LNCaP clone FGC (cell line): Measurements from ENCODE around the gene FEN1.

Experiments used
- DNase-seq: peaks from one replicate; pipeline ENCODE4 v3.0.0-alpha.2; 2011; ENCODE audit warnings: low read depth
- H3K4me3 ChIP-seq: 2 replicates; pipeline ENCODE4 v1.5.1; 2011; ENCODE audit warnings: mild to moderate bottlenecking, low read depth, low read length, control low read depth
- TF ChIP-seq, protein P1 (sequence below): IDR thresholded peaks from 2 replicates; pipeline ENCODE4 v1.5.1; 2012; ENCODE audit warnings: mild to moderate bottlenecking; ENCODE audit not compliant: control insufficient read depth, insufficient read depth; ENCODE audit errors: extremely low read depth

Gene FEN1

DNA sequence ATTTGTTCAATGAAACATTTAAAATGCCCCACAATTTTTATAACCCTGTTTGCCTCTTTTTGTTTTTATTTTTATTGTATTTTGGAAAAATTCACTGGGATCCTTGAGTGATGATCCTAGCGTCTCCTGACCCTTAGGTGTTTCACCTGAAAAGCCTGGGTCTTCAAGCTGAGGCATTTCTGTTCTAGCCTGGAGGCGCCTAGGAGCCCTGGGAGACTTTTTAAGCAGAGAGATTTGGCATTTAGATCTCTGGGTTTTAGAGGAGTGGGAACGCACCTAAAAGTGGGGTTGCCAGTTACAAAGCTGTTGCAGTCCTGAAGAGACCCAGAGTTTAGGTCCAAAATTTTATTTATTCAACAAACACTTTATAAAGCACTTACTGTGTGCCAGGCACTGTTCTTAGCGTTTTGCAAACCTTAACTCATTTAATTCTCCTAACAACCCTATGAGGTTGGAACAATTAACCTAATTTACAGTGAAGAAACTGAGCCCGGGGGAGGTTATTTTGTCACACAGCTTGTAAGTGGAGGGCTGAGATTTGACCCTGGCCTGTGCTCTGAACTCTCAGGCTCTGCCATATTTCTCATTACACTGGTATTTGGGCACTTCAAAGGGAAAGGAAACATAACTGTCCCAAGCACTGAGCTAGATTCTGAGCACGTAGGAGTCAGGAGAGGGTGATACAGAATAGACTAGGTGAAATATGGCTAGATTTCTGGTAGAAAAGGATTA, 24.9 kb downstream of the FEN1 start:
- DNase-seq = no peak
- TF ChIP-seq, protein P1, sequence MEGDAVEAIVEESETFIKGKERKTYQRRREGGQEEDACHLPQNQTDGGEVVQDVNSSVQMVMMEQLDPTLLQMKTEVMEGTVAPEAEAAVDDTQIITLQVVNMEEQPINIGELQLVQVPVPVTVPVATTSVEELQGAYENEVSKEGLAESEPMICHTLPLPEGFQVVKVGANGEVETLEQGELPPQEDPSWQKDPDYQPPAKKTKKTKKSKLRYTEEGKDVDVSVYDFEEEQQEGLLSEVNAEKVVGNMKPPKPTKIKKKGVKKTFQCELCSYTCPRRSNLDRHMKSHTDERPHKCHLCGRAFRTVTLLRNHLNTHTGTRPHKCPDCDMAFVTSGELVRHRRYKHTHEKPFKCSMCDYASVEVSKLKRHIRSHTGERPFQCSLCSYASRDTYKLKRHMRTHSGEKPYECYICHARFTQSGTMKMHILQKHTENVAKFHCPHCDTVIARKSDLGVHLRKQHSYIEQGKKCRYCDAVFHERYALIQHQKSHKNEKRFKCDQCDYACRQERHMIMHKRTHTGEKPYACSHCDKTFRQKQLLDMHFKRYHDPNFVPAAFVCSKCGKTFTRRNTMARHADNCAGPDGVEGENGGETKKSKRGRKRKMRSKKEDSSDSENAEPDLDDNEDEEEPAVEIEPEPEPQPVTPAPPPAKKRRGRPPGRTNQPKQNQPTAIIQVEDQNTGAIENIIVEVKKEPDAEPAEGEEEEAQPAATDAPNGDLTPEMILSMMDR = no peak
- H3K4me3 ChIP-seq = peak overlapping the region; percentile 78

DNA sequence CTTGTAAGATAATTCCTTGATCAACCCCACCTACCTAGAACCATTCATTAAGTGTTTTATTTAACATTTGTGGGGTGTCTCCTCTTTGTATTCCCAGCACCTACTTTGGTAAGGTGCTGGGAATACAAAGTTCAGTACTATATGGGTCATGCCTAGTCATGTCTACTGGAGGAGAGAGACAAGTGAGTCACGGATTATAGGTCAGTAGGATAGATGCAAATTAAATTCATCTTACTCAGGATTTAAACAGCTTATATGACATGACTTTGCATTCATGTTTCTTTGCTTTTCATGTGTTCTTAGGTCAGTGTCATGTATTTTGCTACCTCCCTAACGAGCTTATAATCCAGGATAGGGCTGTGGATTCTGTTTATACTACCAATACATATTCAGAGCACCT, 27.5 kb downstream of the FEN1 start:
- no peak for DNase-seq
- H3K4me3 ChIP-seq = no peak overlapping the region
- TF ChIP-seq, protein P1 = no peak

DNA sequence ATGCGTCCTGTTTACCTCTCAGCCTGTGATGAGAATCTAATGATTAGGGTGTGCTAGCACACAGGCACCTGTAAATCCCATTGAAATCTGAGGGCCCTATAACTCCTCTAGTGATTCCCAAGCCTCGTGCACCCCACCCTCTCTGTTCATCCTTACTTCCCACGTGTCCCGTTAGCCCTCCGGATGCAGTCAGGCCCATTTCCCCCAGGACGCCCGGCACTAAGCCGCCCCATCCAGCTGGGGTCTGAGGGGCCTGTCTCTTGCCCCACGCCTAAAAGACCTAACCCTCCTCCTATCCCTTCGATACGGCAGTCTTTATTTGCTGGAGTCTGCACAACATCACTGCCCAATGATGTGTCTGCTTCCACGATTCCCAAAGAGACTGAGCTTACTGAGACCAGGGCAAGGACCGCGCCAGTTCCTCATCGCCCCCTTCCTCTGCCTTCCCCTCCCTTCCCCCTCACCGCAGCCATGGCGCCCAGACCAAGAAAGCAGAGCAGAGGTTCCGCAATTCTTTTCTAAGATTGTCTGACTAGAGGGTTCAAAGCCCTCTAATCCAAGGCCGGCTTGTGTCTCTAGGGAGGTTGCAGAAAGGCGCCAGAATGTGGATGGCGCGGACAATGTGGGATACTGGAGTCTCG, 34.3 kb downstream of the FEN1 start:
- peak overlapping the region; percentile 90 for H3K4me3 ChIP-seq
- TF ChIP-seq, protein P1 = no peak
- no peak for DNase-seq

DNA sequence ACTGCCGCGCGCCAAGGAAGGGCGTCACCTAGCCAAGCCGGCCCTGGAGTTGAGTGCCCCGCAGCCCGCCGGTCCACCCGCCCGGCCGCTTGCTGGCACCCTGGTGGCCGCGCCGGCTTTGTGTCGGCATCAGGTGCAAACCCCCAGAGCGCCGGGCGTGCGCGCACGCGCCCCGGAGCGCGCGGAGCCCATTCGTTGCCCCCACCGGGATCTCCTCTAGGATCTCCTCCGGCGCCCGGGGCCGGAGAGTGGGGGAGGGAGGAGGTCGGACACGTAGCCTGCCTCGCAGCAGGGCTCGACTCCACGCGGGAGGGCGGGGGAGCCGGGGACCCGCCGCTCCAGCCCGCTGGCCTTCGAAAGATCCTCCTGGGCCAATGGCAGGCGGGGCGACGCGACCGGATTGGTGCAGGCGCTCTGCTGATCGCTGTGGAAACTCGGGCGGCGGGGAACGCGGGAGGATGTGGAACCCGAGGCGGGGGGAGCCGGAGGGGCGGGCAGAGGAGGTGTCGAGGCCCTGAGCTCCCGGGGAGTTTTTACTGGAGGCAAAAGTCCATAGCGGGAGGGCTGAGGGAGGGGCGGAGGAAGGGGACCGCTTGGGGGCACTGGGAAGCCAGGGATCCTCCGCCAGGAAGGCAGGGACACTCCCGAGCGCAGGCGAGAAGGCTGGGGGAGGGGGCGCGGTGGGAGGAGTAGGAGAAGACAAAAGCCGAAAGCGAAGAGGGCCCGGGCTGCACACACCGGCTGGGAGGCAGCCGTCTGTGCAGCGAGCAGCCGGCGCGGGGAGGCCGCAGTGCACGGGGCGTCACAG, 35.1 kb downstream of the FEN1 start, which contains the start of gene FADS2:
TSS of gene FADS2 (plus strand) at position 730 of the 808 bp plus-strand sequence. CDS start 91 bp downstream, outside the sequence.
- H3K4me3 ChIP-seq = peak within 1 kb of the TSS; percentile 90
- TF ChIP-seq, protein P1 = 0 out of 2 replicates have a peak, but pooled peaks have one; percentile 13
- DNase-seq = peak; percentile 87

DNA sequence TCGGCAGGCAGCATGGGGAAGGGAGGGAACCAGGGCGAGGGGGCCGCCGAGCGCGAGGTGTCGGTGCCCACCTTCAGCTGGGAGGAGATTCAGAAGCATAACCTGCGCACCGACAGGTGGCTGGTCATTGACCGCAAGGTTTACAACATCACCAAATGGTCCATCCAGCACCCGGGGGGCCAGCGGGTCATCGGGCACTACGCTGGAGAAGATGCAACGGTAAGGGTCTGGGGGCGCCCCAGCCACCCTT, 35.6 kb downstream of the FEN1 start:
- TF ChIP-seq, protein P1 = no peak
- H3K4me3 ChIP-seq = peak overlapping the region; percentile 90
- DNase-seq = no peak

DNA sequence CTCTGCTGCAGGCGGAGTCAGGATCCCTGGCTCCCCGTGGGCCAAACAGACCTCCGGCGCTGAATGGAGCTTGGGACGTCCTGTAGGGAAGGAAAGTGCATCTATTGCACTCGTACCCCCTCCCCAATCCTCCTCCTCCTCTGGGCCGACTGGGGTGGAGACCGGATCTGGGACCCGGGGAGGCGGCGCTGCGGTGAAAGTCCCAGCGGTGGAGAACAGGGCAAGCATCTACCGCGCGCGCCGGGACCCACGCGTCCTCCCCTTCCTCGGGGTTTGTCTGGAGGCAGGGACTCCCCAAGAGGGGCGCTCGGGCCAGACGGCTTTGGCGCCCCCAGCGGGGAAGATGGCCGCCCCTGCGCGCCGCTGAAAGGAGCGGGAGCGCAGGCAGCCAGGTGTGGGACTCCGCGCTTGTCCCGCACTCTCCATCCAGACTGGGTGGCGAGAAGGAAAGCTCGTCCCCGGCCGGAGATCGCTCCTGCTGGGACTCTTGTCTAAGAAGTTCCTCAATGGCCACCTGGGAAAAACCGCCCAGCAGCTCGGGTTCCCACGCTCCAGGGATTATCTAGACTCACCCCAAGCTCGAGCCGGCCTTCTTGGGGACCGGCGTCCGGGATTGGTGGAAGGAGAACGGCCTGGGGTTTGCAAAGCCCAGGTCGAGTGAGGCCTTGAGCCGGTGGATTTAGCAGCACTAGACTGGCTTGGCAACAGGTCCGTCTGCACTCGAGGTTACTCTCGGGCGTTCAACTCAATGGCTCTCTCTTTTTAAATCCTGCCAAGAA, 36.1 kb downstream of the FEN1 start:
- no peak for DNase-seq
- H3K4me3 ChIP-seq = peak overlapping the region; percentile 90
- TF ChIP-seq, protein P1 = peak; percentile 59
